Stimulated activated CD4-positive, alpha-beta T cell treated with anti-CD3 and anti-CD28 coated beads, Interleukin-15, amount 100 ng/mL, for 24 hours (primary cell): ENCODE results near the gene TMEM59L.
"Not testable (repeated sequence)": the region's sequence is repeated elsewhere in the genome, so short reads cannot be mapped to it uniquely, and the experiment has no call there.

Experiments
- DNase-seq: peaks from one replicate; pipeline ENCODE4 v3.0.0-alpha.2; 2020

The TMEM59L gene

DNA sequence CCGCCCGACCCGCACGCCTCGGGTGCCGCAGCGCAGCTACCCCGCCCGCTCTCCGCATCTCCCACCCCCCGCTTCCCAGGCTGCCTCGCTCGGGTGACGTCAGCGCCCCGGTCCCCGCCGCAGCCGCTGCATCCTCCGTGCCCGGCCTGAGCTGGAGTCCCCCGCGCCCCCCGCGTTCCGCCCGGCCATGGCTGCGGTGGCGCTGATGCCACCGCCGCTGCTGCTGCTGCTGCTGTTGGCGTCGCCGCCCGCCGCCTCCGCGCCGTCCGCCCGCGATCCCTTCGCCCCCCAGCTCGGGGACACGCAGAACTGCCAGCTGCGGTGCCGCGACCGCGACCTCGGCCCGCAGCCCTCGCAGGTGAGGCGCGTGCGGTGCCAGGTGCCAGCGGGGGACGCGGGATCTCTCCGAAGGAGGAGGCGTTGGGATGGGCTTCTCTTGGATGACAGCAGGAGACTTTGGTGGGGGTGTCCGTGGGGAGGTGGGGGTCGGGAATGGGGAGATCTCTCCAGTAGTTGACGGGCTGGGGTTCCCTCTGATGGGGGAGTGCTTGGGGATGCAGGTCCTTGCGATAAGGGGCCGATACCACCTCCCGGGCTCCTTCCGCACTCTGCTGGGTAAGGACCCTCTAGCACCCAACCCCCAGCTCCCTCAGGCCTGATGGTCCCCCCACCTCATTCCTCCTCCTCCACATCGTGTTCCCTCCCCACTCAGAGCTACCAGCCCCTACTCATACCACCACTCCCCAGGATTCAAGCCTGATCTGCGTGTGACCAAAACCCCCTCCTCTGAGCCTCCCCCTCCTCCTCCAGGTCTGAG, at the start of gene TMEM59L:
TSS of gene TMEM59L (plus strand) at position 99 of the 817 bp plus-strand sequence. CDS start at position 188, 89 bp downstream.
- peak; percentile 62 for DNase-seq

DNA sequence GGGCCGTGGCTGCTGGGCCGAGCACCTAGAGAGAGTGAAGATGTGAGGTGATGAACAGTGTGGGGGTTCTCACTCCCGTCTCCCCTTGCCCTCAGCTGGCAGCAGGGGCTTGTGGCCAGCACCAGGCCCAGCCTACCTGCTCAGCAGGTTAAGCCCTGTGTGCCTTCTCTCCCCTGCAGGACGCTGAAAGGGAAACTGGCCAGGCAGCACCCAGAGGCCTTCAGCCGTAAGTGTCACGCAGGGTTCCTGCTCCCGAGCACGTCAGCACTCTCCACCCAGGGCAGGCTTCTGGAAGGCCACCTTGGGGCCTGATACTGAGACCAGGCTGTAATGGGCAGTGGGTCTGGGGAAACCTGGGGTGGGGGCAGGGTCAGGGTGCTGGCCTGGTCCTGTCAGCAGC, 45.7 kb upstream of the TMEM59L start:
- DNase-seq: no peak

DNA sequence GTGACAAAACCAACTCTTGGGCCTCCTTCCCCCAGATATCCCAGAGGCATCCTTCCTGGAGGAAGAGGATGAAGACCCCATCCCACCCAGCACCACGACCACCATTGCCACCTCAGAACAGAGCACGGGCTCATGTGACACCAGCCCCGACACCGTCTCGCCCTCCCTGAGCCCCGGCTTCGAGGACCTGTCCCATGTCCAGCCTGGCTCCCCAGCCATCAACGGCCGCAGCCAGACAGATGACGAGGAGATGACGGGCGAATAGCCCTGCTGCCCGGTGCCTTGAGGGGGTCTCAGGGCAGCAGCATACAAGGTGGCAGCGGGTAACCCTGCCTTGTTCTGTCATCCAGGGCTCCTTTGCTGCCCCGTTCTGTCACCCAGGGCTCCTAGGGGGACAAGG, 44.3 kb upstream of the TMEM59L start:
- no peak for DNase-seq

DNA sequence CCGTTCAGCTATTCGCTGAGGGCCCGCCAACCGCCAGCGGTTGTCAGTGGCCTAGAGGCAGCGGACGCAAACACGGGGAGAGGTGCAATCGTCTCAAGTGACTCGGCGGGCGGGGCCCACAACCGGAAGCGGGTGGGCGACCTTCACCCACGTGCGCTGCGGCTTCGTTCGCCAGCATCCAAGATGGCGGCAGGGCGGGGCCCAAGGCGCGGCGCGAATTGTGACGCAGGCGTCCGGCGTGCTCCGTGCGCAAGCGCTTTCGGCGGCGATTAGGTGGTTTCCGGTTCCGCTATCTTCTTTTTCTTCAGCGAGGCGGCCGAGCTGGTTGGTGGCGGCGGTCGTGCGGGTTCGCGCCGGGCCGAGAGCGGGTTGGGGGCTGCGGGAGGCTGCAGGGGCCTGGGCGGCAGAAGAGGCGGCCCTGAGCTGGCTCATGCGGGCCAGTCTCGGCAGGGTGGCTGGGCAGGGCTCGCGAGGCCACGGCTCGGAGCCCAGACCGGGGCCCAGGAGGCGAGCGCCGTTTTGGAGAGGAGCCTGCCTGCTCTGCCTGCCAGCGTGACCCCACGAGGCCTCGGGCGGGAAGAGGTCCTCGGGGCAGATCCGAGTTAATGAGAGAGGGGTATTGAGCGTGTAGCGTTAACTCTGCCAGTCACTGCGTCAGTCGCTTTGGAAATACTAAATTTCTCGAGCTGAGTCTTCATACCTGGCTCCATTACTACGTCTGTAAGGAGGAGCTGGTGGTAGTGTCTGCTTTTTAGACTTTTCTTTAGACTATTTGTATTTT, 40.9 kb upstream of the TMEM59L start, which contains the start of gene UBA52:
TSS of gene UBA52 (plus strand) at position 294 of the 781 bp plus-strand sequence. CDS start 1,444 bp downstream, outside the sequence.
- peak; percentile 99 for DNase-seq

DNA sequence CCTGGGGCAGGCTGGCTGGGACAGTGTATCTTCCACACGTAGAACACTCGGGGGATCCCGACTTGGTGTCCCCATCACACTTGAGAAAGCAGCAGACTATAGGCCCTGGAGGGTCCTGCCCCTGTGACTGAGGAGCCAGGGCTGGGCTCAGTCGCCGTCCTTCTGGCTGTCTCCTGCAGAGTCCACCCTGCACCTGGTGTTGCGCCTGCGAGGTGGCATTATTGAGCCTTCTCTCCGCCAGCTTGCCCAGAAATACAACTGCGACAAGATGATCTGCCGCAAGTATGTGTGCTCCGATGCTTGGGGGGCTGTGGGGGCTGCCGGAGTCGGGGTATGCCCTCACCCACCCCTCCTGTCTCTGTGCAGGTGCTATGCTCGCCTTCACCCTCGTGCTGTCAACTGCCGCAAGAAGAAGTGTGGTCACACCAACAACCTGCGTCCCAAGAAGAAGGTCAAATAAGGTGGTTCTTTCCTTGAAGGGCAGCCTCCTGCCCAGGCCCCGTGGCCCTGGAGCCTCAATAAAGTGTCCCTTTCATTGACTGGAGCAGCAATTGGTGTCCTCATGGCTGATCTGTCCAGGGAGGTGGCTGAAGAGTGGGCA, 37.9 kb upstream of the TMEM59L start:
- no peak for DNase-seq

GRCh38 chr19:18576383-18576782, 36.3 kb upstream of the TMEM59L start:
- DNase-seq: no peak

- DNase-seq: no peak
These were observed 35.2 kb upstream of the TMEM59L start for GRCh38 chr19:18577365-18577914.

DNA sequence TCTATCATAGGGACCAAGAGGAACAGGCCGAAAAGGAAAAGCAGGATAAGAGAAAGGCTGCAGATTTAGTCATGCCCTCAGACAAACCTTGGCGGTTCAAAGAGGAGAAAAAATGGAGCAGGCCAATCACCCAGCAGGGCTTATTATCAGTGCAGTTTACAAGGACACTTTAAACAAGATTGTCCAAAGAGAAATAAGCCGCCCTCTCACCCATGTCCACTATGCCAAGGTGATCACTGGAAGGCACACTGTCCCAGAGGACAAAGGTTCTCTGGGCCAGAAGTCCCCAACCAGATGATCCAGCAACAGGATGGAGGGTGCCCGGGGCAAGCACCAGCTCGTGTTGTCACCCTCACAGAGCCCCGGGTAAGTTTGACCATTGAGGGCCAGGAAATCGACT, 32.4 kb upstream of the TMEM59L start:
- DNase-seq: no peak

DNA sequence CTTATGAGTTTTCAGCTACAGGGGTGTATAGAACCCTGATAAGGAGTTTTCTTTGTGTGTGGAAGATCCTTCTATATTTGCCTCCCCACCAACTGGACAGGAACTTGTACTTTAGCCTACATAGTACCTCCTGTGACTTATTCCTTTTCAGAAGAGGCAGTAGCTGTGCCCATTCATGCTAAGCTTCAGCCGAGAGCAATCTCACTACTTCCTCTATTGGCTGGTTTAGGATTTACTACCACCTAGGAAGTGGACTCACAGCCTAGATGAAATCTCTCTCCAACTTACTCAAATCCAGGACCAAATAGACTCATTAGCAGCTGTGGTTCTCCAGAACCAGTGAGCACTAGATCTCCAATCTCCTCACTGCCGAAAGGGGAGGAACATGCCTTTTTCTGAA, 26.4 kb upstream of the TMEM59L start:
- DNase-seq: no peak

DNA sequence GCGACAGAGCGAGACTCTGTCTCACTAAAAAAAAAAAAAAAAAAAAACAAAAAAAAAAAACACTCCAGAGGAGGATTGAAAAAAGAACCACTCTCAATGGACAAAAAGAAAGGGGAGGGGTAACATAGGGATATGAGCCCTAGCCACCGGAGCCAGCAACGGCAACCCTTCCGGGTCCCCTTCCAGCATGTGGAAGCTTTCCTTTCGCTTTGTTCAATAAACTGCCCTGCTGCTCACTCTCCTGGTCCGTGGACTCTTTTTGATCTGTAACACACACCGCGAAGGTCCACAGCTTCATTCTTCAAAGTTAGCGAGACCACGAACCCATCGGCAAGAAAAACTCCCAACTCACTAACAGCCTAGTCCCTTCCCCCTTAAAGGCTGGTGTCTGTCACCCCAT, 25.1 kb upstream of the TMEM59L start:
- DNase-seq: no peak

GRCh38 chr19:18587962-18588610, 24.6 kb upstream of the TMEM59L start:
- no peak for DNase-seq

DNA sequence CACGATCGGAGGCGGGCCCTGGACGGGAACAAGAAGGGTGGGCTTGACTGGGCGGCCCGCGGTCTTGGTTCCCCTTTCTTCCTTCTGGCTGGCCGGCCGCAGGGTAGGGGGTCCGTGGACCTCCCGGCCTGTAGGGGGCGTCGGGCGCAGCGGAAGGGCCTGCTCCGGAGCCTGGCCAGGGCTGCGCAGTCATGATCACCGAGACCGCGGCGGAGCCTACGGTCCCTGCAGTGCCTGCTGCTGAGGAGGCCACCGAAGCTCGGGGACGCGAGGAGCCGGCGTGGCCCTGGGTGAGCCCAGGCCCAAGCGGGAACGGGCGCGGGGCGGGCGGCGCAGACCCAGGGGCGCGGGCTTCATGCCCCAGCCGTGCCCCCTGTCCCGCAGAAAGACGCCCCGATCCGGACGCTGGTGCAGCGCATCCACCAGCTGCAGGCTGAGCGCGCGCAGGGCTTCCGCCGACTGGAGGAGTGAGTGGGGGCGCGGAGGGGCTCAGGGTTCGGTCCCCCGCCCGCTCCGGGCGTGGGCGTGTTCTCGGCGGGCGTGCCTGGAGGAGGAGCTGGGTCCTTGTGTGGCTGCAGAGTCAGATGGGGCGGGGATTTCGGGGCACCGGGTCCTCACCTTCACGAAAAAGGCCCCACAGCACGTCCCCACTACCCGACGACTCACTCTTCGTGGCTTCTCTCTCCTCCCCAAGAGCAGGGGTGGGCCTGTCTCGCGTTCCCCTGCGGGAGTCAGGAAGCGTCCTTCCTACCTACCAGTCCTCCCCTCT, 23.9 kb upstream of the TMEM59L start, which contains the start of gene REX1BD:
TSS of gene REX1BD (plus strand) at position 188 of the 769 bp plus-strand sequence. CDS start at position 192, 4 bp downstream.
- DNase-seq: peak; percentile 95

DNA sequence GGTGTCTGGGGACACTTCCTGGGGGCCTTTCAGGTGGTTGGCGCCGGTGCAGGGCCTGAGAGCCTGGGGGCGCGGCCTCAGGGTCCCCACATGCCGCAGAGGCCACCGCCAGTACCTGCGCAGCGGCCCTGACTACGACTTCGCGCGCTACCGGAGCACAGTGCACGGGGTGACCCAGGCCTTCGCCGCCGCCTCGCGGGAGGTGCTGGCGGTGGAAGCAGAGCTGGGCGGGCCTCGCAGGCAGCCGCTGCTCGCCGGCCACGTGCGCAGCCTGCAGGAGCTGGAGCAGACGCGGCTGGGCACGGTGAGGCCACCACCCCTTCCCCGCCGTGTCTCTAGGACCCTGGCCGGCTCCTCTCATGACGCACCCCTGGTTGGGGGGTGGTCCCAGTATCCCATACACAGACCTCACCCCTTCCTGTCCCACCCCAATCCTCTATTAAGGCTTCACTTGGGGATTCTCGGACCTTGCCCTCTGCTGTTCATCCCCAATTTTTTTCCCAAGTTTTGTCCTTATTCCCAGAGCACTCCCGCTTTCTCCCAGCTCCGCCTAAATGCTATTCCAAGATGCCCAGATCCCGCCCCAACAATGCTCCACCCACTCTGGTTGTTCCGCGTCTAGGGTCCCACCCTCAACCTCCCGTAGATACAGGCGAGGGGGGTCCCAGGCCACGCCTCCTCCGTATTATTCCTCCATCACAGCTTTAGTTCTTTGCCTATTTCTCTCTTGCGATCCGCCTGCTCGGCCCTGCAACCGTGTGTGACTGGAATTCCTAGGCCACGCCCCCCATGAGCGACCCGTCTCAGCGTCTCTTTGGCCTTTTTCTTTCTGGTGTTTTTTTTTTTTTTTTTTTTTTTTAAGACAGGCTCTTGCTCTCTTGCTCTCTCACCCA, 23.0 kb upstream of the TMEM59L start:
- peak; percentile 77 for DNase-seq

- DNase-seq: peak; percentile 50
These were observed 22.1 kb upstream of the TMEM59L start for GRCh38 chr19:18590273-18591272.

DNA sequence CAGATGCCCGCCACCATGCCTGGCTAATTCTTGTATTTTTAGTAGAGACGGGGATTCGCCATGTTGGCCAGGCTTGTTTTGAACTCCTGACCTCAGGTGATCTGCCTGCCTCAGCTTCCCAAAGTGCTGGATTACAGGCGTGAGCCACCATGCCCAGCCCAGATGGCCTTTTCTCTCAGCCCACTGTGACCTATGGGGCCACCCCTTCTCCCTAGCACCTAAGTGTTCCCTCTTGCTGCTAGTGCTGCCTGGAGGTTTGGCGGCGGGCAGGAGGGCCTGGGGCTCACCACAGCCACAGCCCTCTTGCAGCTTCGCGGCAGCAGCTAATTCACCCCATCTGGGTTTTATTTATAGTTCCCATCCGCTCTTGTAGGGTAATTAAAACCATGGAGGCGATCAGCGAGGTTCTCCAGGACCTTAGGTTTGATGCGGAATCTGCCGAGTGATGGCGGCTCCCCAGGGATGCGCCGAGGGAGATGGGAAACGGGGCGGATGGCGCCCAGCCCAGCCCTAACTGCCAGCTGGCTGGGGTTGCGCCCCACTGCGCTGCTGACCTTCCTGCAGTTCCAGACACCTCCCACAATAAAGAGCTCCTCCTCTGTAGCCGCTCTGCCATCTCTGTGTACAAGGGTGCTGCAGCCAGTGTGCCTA, 20.8 kb upstream of the TMEM59L start:
- no peak for DNase-seq

DNA sequence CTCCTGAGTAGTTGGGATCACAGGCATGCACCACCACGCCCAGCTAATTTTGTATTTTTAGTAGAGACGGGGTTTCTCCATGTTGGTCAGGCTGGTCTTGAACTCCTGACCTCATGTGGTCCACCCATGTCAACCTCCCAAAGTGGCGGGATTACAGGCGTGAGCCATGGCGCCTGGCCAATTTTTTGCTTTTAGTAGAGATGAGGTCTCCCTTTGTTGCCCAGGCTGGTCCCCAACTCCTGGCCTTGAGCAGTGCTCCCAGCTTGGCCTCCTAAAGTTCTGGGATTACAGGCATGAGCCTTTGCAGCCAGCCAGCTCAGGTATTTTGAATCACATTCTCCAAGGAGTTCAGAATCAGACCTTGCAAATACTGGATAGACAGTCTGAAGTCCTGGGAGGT, 19.9 kb upstream of the TMEM59L start:
- DNase-seq: not testable (repeated sequence)

- DNase-seq: no peak
These were observed 19.1 kb upstream of the TMEM59L start for GRCh38 chr19:18593367-18594095.
